CD4-positive, alpha-beta T cell (primary cell): ENCODE measurements around the gene MPO. TPM values are rescaled to one million over a fixed set of nuclear protein-coding genes. Genes with fewer than 3 reads are reported as not detected.

Experiments used
- ATAC-seq: fragments of 200-7000 bp; cut with Tn5 transposase; one replicate; pipeline ENCODE4 v1.10.0; 2022; ENCODE audit warnings: mild to moderate bottlenecking; ENCODE audit not compliant: poor library complexity
- CTCF ChIA-PET: fragments of 350-600 bp; sonication (Branson Sonifier 250); formaldehyde crosslinking; loops from one replicate; lab custom pipeline; 2021; ENCODE audit warnings: antibody characterized with exemption, inconsistent platforms; lab: Charles Lee
- POLR2A ChIA-PET: fragments of 350-600 bp; sonication (Branson Sonifier 250); formaldehyde crosslinking; loops from one replicate; lab custom pipeline; 2021; ENCODE audit warnings: antibody characterized with exemption, inconsistent platforms; lab: Charles Lee
- DNase-seq, 14 experiments: peaks; one replicate each; pipeline ENCODE4 v3.0.0-alpha.2; 2013 to 2020; ENCODE audit warnings: mixed read lengths in 2 of 14
- H3K27ac ChIP-seq, 2 donors: one replicate each; pipeline versions ENCODE4 v1.5.1 to v1.7.0; 2013; ENCODE audit warnings: low read length in 2 of 2, low read depth in 1 of 2, mild to moderate bottlenecking in 1 of 2
- H3K27me3 ChIP-seq, 2 experiments: 1 replicate in 1 of 2; 2 replicates in 1 of 2; pipeline versions ENCODE4 v1.6.1 to v1.7.0; 2013; ENCODE audit warnings: low read length in 2 of 2, control low read depth in 1 of 2, mild to moderate bottlenecking in 1 of 2, moderate library complexity in 1 of 2; ENCODE audit not compliant: insufficient read depth in 2 of 2, control insufficient read depth in 1 of 2
- H3K36me3 ChIP-seq: one replicate; pipeline ENCODE4 v1.6.1; 2013; ENCODE audit warnings: low read length, control low read depth; ENCODE audit not compliant: insufficient read depth
- H3K4me1 ChIP-seq: one replicate; pipeline ENCODE4 v1.6.1; 2013; ENCODE audit warnings: low read length, control low read depth; ENCODE audit not compliant: insufficient read depth
- H3K4me3 ChIP-seq: one replicate; pipeline ENCODE4 v1.5.1; 2013; ENCODE audit warnings: mild to moderate bottlenecking, low read length, moderate library complexity
- H3K9me3 ChIP-seq, 2 experiments: 1 replicate in 1 of 2; 2 replicates in 1 of 2; pipeline versions ENCODE4 v1.6.1 to v1.7.0; 2013; ENCODE audit warnings: low read length in 2 of 2, mild to moderate bottlenecking in 2 of 2, control low read depth in 1 of 2, moderate library complexity in 1 of 2; ENCODE audit not compliant: control insufficient read depth in 1 of 2, insufficient read depth in 1 of 2
- H3K27ac Mint-ChIP-seq: one replicate; pipeline ENCODE4 v1.8.0; 2020; ENCODE audit warnings: mixed read lengths
- H3K27me3 Mint-ChIP-seq: one replicate; pipeline ENCODE4 v1.8.0; 2021; ENCODE audit warnings: mixed read lengths
- H3K36me3 Mint-ChIP-seq: one replicate; pipeline ENCODE4 v1.8.0; 2021; ENCODE audit warnings: low read depth, mixed read lengths
- H3K4me1 Mint-ChIP-seq: one replicate; pipeline ENCODE4 v1.8.0; 2021; ENCODE audit warnings: low read depth, mixed read lengths
- H3K4me3 Mint-ChIP-seq: one replicate; pipeline ENCODE4 v1.8.0; 2020; ENCODE audit warnings: mild to moderate bottlenecking, mixed read lengths
- H3K9me3 Mint-ChIP-seq: one replicate; pipeline ENCODE4 v1.8.0; 2020; ENCODE audit warnings: mixed read lengths
- intact Hi-C, 2 experiments: fragments of 100-400 bp; cut with DNase I in 1 of 2; cut with micrococcal nuclease in 1 of 2; formaldehyde crosslinking; loops; one replicate each; pipeline versions ENCODE4 v1.15.1 to v1.9.0; 2023 to 2025; cut with DNase I, micrococcal nuclease
- total RNA-seq, 174 experiments: library from RNA in 2 of 174; stranded (reverse) in 2 of 174; gene quantifications; one replicate each; pipeline ENCODE4 v1.2.3 and lab custom pipeline; 2021 to 2026
- TF ChIP-seq, protein P1 (sequence below): fragments of 200-600 bp; IDR thresholded peaks from one replicate; pipeline ENCODE4 v1.8.0; 2022; ENCODE audit warnings: antibody characterized with exemption, mild to moderate bottlenecking

MPO gene
- total RNA-seq, 2 experiments from 2014 or later: 0.77 TPM; not detected in 1

GRCh38 chr17:58231641-58232040, 49.1 kb downstream of the MPO start:
- intact Hi-C loops: no loop called here
- no peak overlapping the region for H3K27ac ChIP-seq
- no peaks in the 10 kb centered on the region for H3K36me3 ChIP-seq
- Mint-ChIP-seq H3K27me3 (peaks cover 36% of the 10 kb centered on the region), H3K36me3 (no peaks in the 10 kb centered on the region), H3K27ac (no peak overlapping the region), H3K4me3 (no peak overlapping the region), H3K9me3 (no peaks in the 10 kb centered on the region), H3K4me1 (no peaks in the 10 kb centered on the region)
- ChIA-PET CTCF (interaction anchor here (1.0 kb wide), 1 partner anchor 31 kb away, joined by 3 read pairs; no protein-coding TSS in a partner anchor), POLR2A (no interaction called here)
- no peak for ATAC-seq
- TF ChIP-seq, protein P1, sequence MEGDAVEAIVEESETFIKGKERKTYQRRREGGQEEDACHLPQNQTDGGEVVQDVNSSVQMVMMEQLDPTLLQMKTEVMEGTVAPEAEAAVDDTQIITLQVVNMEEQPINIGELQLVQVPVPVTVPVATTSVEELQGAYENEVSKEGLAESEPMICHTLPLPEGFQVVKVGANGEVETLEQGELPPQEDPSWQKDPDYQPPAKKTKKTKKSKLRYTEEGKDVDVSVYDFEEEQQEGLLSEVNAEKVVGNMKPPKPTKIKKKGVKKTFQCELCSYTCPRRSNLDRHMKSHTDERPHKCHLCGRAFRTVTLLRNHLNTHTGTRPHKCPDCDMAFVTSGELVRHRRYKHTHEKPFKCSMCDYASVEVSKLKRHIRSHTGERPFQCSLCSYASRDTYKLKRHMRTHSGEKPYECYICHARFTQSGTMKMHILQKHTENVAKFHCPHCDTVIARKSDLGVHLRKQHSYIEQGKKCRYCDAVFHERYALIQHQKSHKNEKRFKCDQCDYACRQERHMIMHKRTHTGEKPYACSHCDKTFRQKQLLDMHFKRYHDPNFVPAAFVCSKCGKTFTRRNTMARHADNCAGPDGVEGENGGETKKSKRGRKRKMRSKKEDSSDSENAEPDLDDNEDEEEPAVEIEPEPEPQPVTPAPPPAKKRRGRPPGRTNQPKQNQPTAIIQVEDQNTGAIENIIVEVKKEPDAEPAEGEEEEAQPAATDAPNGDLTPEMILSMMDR: no peak
- no peaks in the 10 kb centered on the region for H3K9me3 ChIP-seq
- peaks cover 10 to 14% of the 10 kb centered on the region in 2 experiments for H3K27me3 ChIP-seq
- no peak for DNase-seq
- no peaks in the 10 kb centered on the region for H3K4me1 ChIP-seq
- H3K4me3 ChIP-seq: no peak overlapping the region

DNA sequence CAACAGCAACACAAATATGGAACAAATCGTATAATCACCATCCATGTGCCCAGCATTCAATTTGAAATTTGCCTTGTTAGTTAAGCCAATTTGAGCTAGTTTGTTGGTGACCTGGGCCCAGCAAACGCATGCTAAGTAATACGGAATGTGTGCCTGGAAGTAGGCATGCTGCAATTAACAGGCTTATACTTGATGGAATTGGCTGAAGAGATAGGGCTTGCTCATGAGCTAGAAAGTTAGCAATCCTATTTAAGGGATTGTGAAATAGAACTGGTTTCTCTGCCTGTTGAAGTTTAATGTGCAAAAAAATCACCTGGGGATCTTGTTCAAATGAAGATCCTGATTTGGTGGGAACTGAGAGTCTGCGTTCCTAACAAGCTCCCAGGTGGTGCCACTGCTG, 50.9 kb downstream of the MPO start:
- Mint-ChIP-seq H3K4me3 (no peak overlapping the region), H3K27ac (no peak overlapping the region), H3K36me3 (no peaks in the 10 kb centered on the region), H3K27me3 (peaks cover 25% of the 10 kb centered on the region), H3K9me3 (no peaks in the 10 kb centered on the region), H3K4me1 (no peaks in the 10 kb centered on the region)
- no peaks in the 10 kb centered on the region for H3K9me3 ChIP-seq
- ATAC-seq (no peak), DNase-seq (no peak)
- no peak overlapping the region for H3K4me3 ChIP-seq
- intact Hi-C loops: no loop called here
- H3K4me1 ChIP-seq: no peaks in the 10 kb centered on the region
- TF ChIP-seq, protein P1: no peak
- no peaks in the 10 kb centered on the region for H3K36me3 ChIP-seq
- ChIA-PET POLR2A (no interaction called here), CTCF (no interaction called here)
- H3K27ac ChIP-seq: no peak overlapping the region
- H3K27me3 ChIP-seq: peaks cover 2 to 6% of the 10 kb centered on the region in 2 experiments

DNA sequence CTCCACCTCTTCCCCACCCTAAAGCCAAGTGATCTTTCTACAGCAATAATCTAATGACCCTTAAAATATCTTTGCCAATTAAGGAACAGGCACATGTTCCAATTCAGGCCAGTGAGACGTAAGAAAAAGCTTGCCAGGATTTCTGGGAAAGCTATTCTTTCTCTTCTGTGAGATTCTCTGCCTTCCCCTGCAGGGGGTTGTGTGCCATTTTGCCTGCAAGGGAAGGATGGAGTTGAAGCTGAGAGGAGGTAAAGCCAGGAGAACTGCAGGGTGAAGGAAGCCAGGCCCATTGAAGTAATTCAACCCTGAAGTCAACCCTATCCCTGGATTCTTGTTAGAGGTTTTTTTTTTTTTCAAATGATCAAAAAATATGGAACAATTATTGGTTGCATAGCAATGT, 51.4 kb downstream of the MPO start:
- H3K9me3 ChIP-seq: no peaks in the 10 kb centered on the region
- no peaks in the 10 kb centered on the region for H3K9me3 Mint-ChIP-seq
- H3K27ac Mint-ChIP-seq: no peak overlapping the region
- no peaks in the 10 kb centered on the region for H3K36me3 Mint-ChIP-seq
- H3K27me3 Mint-ChIP-seq: peaks cover 23% of the 10 kb centered on the region
- TF ChIP-seq, protein P1: no peak
- H3K36me3 ChIP-seq: no peaks in the 10 kb centered on the region
- no peak overlapping the region for H3K4me3 ChIP-seq
- ChIA-PET POLR2A (no interaction called here), CTCF (no interaction called here)
- H3K4me1 Mint-ChIP-seq: no peaks in the 10 kb centered on the region
- no peak overlapping the region for H3K27ac ChIP-seq
- ATAC-seq (no peak), DNase-seq (no peak)
- H3K27me3 ChIP-seq: peaks cover 2 to 3% of the 10 kb centered on the region in 2 experiments
- H3K4me1 ChIP-seq: no peaks in the 10 kb centered on the region
- intact Hi-C loops: no loop called here
- no peak overlapping the region for H3K4me3 Mint-ChIP-seq
